Measurements from ENCODE around the gene ODC1. TPM values are rescaled to one million over a fixed set of nuclear protein-coding genes. Genes with fewer than 3 reads are reported as not detected.

Gene ODC1
- total RNA-seq, 1 experiment from 2014 or later = 277 TPM

DNA sequence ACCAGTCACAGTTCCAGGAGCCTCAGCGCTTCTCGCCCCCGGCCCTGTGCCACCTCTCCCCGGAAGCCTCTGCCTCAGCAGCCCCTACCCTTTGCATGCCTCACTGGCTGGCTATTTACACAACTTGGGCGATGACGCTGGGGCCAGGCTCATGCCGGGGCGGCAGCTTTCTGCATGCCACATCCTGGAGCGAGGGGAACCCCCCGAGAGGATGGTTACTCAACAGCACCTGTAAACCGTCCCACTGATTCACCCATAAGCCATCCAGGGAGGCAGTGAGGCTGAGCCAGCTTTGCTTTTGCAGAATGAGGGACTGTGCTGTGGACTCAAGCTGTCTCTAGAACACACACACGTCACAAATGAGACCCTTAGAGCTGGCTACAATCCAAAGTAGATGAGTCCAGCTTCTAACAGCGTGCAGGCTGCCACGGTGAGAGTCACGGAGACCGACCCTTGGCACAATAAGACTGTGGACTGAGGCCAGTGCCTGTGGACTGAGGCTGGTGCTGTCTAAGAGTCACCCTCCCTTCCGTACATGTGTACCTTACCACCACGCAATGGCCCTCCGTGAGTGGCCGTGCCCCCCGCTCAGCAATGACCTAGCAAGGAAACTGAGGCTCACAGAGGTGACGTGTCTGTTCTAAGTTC lies 45.6 kb upstream of the ODC1 start:
- H3K9me3 ChIP-seq = peaks cover 10% of the 10 kb centered on the region; the same call in 1 of the 2 replicates
- BruUV-seq (replicated peaks) = no TSS peak
- H3K4me3 ChIP-seq (ENCODE audit: low read depth, low read length) = no peak overlapping the region
- H3K4me1 Mint-ChIP-seq (ENCODE audit: low read depth, unreplicated experiment) = peaks cover 31% of the 10 kb centered on the region
- TF ChIP-seq, protein P1, sequence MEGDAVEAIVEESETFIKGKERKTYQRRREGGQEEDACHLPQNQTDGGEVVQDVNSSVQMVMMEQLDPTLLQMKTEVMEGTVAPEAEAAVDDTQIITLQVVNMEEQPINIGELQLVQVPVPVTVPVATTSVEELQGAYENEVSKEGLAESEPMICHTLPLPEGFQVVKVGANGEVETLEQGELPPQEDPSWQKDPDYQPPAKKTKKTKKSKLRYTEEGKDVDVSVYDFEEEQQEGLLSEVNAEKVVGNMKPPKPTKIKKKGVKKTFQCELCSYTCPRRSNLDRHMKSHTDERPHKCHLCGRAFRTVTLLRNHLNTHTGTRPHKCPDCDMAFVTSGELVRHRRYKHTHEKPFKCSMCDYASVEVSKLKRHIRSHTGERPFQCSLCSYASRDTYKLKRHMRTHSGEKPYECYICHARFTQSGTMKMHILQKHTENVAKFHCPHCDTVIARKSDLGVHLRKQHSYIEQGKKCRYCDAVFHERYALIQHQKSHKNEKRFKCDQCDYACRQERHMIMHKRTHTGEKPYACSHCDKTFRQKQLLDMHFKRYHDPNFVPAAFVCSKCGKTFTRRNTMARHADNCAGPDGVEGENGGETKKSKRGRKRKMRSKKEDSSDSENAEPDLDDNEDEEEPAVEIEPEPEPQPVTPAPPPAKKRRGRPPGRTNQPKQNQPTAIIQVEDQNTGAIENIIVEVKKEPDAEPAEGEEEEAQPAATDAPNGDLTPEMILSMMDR (IDR thresholded peaks at IDR 0.05; ENCODE audit: insufficient read depth in 1 of 2, low read depth in 1 of 2, low read length in 1 of 2, severe bottlenecking in 1 of 2, unreplicated experiment in 1 of 2) = no peak
- no peak overlapping the region for H3K27ac Mint-ChIP-seq (ENCODE audit: unreplicated experiment)
- no peak for DNase-seq
- H3K36me3 ChIP-seq (ENCODE audit: control insufficient read depth, insufficient read depth, low read length) = no peaks in the 10 kb centered on the region
- H3K36me3 Mint-ChIP-seq (ENCODE audit: insufficient read depth, unreplicated experiment) = no peaks in the 10 kb centered on the region
- no peaks in the 10 kb centered on the region for H3K9me3 Mint-ChIP-seq (ENCODE audit: unreplicated experiment)
- H3K27me3 Mint-ChIP-seq (ENCODE audit: insufficient read depth, unreplicated experiment) = no peaks in the 10 kb centered on the region
- peaks cover 26% of the 10 kb centered on the region for H3K4me1 ChIP-seq
- CTCF ChIA-PET = no interaction called here
- H3K27me3 ChIP-seq (replicated peaks; ENCODE audit: control insufficient read depth, insufficient read depth, low read length) = no peaks in the 10 kb centered on the region
- H3K4me3 Mint-ChIP-seq (ENCODE audit: unreplicated experiment) = no peak overlapping the region
- POLR2A ChIA-PET = no interaction called here
- intact Hi-C loops (cut with micrococcal nuclease; ENCODE audit: unreplicated experiment) = no loop called here

DNA sequence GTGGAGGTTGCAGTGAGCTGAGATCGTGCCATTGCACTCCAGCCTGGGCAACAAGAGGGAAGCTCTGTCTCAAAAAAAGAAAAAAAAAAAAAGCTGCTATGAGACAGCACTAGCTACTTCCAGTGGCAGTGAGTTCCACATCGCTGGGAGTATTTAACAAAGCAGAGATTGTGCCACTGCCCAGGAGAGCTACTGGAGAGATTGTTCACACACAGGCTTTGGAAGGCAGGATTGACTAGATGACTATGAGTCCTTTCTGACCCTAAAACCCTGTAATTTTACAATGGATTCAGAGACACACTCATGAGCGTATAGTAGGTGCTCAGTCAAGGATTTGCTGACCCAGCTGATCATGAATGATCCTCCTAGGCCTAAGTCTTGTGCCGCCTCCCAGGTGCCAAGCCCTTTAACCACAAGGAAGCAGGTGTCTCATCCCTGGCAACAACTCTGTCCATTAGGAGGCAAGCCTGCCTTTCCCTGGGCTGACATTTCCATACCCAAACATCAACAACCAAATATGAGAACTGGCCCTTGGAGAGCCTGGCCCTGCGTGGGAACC lies 45.0 kb upstream of the ODC1 start:
- Mint-ChIP-seq H3K27ac (ENCODE audit: unreplicated experiment) (no peak overlapping the region), H3K9me3 (ENCODE audit: unreplicated experiment) (no peaks in the 10 kb centered on the region), H3K4me3 (ENCODE audit: unreplicated experiment) (no peak overlapping the region), H3K4me1 (ENCODE audit: low read depth, unreplicated experiment) (peaks cover 35% of the 10 kb centered on the region), H3K36me3 (ENCODE audit: insufficient read depth, unreplicated experiment) (no peaks in the 10 kb centered on the region), H3K27me3 (ENCODE audit: insufficient read depth, unreplicated experiment) (no peaks in the 10 kb centered on the region)
- peaks cover 10% of the 10 kb centered on the region; the same call in 1 of the 2 replicates for H3K9me3 ChIP-seq
- ChIA-PET CTCF (no interaction called here), POLR2A (no interaction called here)
- BruUV-seq (replicated peaks) = no TSS peak
- TF ChIP-seq, protein P1 (IDR thresholded peaks at IDR 0.05; ENCODE audit: insufficient read depth in 1 of 2, low read depth in 1 of 2, low read length in 1 of 2, severe bottlenecking in 1 of 2, unreplicated experiment in 1 of 2) = no peak
- intact Hi-C loops (cut with micrococcal nuclease; ENCODE audit: unreplicated experiment) = no loop called here
- H3K4me1 ChIP-seq = peaks cover 24% of the 10 kb centered on the region
- H3K27me3 ChIP-seq (replicated peaks; ENCODE audit: control insufficient read depth, insufficient read depth, low read length) = no peaks in the 10 kb centered on the region
- H3K36me3 ChIP-seq (ENCODE audit: control insufficient read depth, insufficient read depth, low read length) = no peaks in the 10 kb centered on the region
- no peak for DNase-seq
- no peak overlapping the region for H3K4me3 ChIP-seq (ENCODE audit: low read depth, low read length)

- peaks cover 10% of the 10 kb centered on the region; the same call in 1 of the 2 replicates for H3K9me3 ChIP-seq
- peaks cover 39% of the 10 kb centered on the region for H3K4me1 Mint-ChIP-seq (ENCODE audit: low read depth, unreplicated experiment)
- TF ChIP-seq, protein P1 (IDR thresholded peaks at IDR 0.05; ENCODE audit: insufficient read depth in 1 of 2, low read depth in 1 of 2, low read length in 1 of 2, severe bottlenecking in 1 of 2, unreplicated experiment in 1 of 2) = no peak
- H3K4me1 ChIP-seq = peaks cover 28% of the 10 kb centered on the region
- no peak overlapping the region for H3K4me3 ChIP-seq (ENCODE audit: low read depth, low read length)
- no peaks in the 10 kb centered on the region for H3K9me3 Mint-ChIP-seq (ENCODE audit: unreplicated experiment)
- no peaks in the 10 kb centered on the region for H3K36me3 Mint-ChIP-seq (ENCODE audit: insufficient read depth, unreplicated experiment)
- CTCF ChIA-PET = no interaction called here
- peak; percentile 21 to 57 for DNase-seq
- H3K4me3 Mint-ChIP-seq (ENCODE audit: unreplicated experiment) = no peak overlapping the region
- intact Hi-C loops (cut with micrococcal nuclease; ENCODE audit: unreplicated experiment) = no loop called here
- H3K36me3 ChIP-seq (ENCODE audit: control insufficient read depth, insufficient read depth, low read length) = no peaks in the 10 kb centered on the region
- no TSS peak for BruUV-seq (replicated peaks)
- POLR2A ChIA-PET = no interaction called here
- H3K27me3 Mint-ChIP-seq (ENCODE audit: insufficient read depth, unreplicated experiment) = no peaks in the 10 kb centered on the region
- peak overlapping the region; percentile 16 for H3K27ac Mint-ChIP-seq (ENCODE audit: unreplicated experiment)
- H3K27me3 ChIP-seq (replicated peaks; ENCODE audit: control insufficient read depth, insufficient read depth, low read length) = no peaks in the 10 kb centered on the region
Measured at GRCh38 chr2:10490806-10491291, 42.7 kb upstream of the ODC1 start.
